B cell (primary cell): ENCODE data around the gene PDE6H.

ENCODE experiments used
- EZH2 ChIP-seq: IDR thresholded peaks from 2 replicates; pipeline ENCODE4 v1.6.1; 2012; ENCODE audit warnings: borderline replicate concordance, low read depth, mild to moderate bottlenecking, moderate library complexity, low read length; ENCODE audit not compliant: insufficient read depth, poor library complexity, severe bottlenecking
- TF ChIP-seq, protein P1 (sequence below): fragments of 200-600 bp; IDR thresholded peaks from one replicate; pipeline ENCODE4 v1.8.0; 2022; ENCODE audit warnings: antibody characterized with exemption, mild to moderate bottlenecking

DNA sequence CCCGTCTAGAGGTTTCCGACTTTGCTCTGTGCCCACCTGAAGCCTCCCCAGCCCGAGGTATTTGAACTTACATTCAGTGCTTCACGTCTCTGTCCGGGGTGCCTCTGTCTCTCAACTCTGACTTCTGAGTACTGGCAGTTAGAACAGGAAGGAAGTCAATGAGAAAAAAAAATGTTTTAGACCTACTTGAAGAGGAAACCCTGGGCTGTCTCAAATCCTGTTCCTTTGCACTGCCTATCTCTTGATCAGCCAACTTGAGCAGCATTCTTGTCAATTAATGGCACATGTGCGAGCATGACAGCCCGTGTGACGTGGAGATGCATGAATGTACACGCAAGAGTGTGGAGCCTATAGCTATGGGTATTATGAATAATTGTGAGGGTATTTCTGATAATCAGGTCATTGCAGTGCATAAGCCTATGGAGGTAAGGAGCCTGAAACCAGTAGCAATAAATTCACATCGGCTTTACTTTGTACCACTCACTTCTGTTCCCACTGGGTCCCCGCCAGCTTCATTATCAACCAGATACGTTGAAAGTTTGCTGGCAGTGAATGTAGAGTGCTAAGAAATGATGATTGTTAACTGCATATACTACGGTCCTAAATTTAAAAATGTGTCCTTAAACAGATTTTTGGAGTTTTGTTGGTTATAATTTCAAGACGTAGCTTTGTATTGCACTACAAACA, 11.2 kb upstream of the PDE6H start, which contains the start of gene ARHGDIB:
- TF ChIP-seq, protein P1, sequence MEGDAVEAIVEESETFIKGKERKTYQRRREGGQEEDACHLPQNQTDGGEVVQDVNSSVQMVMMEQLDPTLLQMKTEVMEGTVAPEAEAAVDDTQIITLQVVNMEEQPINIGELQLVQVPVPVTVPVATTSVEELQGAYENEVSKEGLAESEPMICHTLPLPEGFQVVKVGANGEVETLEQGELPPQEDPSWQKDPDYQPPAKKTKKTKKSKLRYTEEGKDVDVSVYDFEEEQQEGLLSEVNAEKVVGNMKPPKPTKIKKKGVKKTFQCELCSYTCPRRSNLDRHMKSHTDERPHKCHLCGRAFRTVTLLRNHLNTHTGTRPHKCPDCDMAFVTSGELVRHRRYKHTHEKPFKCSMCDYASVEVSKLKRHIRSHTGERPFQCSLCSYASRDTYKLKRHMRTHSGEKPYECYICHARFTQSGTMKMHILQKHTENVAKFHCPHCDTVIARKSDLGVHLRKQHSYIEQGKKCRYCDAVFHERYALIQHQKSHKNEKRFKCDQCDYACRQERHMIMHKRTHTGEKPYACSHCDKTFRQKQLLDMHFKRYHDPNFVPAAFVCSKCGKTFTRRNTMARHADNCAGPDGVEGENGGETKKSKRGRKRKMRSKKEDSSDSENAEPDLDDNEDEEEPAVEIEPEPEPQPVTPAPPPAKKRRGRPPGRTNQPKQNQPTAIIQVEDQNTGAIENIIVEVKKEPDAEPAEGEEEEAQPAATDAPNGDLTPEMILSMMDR, result no peak
- no peak for TF ChIP-seq EZH2
